HUDEP-2 (cell line): Measurements from ENCODE around the gene IL15.
"Not testable (repeated sequence)": the region's sequence is repeated elsewhere in the genome, so short reads cannot be mapped to it uniquely, and the experiment has no call there.

Experiments used
- DNase-seq, 76 experiments: peaks; one replicate each; lab custom pipeline; 2025; ENCODE audit not compliant: unreplicated experiment in 76 of 76; lab: John Stamatoyannopoulos, UW

IL15 gene

GRCh38 chr4:141636082-141636770 is at the start of gene IL15:
Gene IL15, plus strand, starts transcription at chr4:141636583. Its CDS starts 82,882 bp downstream, at chr4:141719465.
- DNase-seq = no peak

- DNase-seq = no peak
Observed at GRCh38 chr4:141587897-141588296, 48.5 kb upstream of the IL15 start.

GRCh38 chr4:141595531-141595930 is 40.9 kb upstream of the IL15 start:
- no peak for DNase-seq

- no peak for DNase-seq
Observed at GRCh38 chr4:141599853-141600252, 36.5 kb upstream of the IL15 start.

GRCh38 chr4:141604683-141605082 is 31.7 kb upstream of the IL15 start:
- DNase-seq = not testable (repeated sequence)

- DNase-seq = no peak
Observed at GRCh38 chr4:141605425-141605856, 30.9 kb upstream of the IL15 start.

- DNase-seq = no peak
Observed at GRCh38 chr4:141609243-141609642, 27.1 kb upstream of the IL15 start.

- no peak for DNase-seq
Observed at GRCh38 chr4:141610365-141610764, 26.0 kb upstream of the IL15 start.

GRCh38 chr4:141614878-141615586 is 21.4 kb upstream of the IL15 start:
- DNase-seq = no peak

- DNase-seq = not testable (repeated sequence)
Observed at GRCh38 chr4:141615587-141615918, 20.8 kb upstream of the IL15 start.

- DNase-seq = no peak
Observed at GRCh38 chr4:141620715-141621114, 15.7 kb upstream of the IL15 start.

GRCh38 chr4:141625023-141625422 is 11.4 kb upstream of the IL15 start:
- DNase-seq = no peak

- DNase-seq = no peak
Observed at GRCh38 chr4:141630854-141631253, 5.5 kb upstream of the IL15 start.

- DNase-seq = no peak
Observed at GRCh38 chr4:141635736-141636081, 674 bp upstream of the IL15 start.

- DNase-seq = peak in 1 of 76 experiments; percentile 0
Observed at GRCh38 chr4:141636771-141637460, 533 bp downstream of the IL15 start.

GRCh38 chr4:141637565-141637964 is 1.2 kb downstream of the IL15 start:
- DNase-seq = no peak

- DNase-seq = no peak
Observed at GRCh38 chr4:141638230-141638629, 1.8 kb downstream of the IL15 start.

- DNase-seq = no peak
Observed at GRCh38 chr4:141640696-141641095, 4.3 kb downstream of the IL15 start.

GRCh38 chr4:141642063-141642462 is 5.7 kb downstream of the IL15 start:
- DNase-seq = no peak

GRCh38 chr4:141642711-141643110 is 6.3 kb downstream of the IL15 start:
- no peak for DNase-seq

- DNase-seq = no peak
Observed at GRCh38 chr4:141643557-141643956, 7.2 kb downstream of the IL15 start.
